GM18498 (cell line): Measurements from ENCODE around the gene SPX.

Experiments
- ATAC-seq: cut with Tn5 transposase; IDR thresholded peaks from one replicate; pipeline ENCODE4 v1.9.1; 2021; ENCODE audit warnings: mild to moderate bottlenecking, moderate library complexity; ENCODE audit not compliant: unreplicated experiment

The SPX gene

DNA sequence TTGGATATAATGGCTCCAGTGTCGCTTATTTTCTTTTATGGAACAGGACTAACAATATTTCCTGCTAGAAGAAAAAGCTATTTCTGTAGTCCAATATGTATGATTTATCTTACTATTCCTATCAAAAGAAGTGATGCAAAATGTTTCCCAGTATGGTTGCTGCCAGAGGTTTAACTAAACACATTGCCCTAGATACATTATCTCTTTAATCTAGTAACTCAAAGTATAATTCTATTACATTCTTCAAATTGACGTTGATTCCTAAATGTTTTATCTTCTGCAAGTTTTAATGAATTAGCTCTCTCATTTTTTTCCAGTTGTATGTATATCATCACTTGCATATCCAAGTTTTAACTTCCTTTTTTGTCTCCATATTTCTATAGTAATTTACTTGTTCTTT, 50.3 kb downstream of the SPX start:
- ATAC-seq, result no peak

GRCh38 chr12:21577516-21577915, 51.4 kb downstream of the SPX start:
- no peak for ATAC-seq

GRCh38 chr12:21580748-21581516, 54.8 kb downstream of the SPX start:
- ATAC-seq, result no peak
